Measurements from ENCODE around the gene RASA3.
A peak's percentile ranks its signal among the peaks of the same experiment; 100 is the strongest.
"Not testable (repeated sequence)": the region's sequence is repeated elsewhere in the genome, so short reads cannot be mapped to it uniquely, and the experiment has no call there.

RASA3 gene

DNA sequence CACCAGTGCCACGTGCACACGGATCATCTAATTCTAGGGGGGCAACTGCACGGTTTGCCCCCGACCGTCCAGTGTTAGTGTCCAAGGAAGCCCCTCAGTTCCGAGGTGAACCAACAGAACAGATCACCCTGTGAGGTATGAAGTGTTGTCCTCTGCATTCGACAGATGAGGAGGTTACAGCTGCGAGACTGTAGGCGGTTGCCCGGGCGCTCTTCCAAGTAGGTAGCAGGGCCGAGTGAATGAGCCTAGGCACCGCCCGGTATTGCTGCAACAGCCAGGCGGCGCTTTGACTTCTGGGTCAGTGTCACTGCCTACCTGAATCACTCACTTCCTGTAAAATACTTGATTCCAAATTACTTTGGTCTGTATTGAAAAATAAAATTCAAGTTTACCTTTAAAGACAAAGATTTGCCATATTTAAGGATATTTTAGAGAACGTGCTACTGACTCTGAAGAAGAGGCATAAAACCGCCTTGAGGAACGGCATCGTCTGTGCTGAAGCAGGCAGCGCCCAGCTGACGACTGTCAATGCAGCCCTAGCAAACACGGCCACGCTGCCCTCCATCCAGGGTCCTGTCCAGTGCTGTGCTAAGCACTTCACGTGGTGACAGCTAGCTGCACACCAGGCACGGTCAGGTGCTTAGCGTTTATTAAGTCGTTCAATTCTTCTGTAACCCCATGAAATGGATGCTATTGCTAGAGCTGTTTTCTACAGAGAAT, 19.3 kb upstream of the RASA3 start:
- DNase-seq, result no peak
- no peak overlapping the region for H2AFZ ChIP-seq (ENCODE audit: low read depth, low read length)
- H3K4me2 ChIP-seq (ENCODE audit: insufficient read depth, low read length), result no peak overlapping the region

DNA sequence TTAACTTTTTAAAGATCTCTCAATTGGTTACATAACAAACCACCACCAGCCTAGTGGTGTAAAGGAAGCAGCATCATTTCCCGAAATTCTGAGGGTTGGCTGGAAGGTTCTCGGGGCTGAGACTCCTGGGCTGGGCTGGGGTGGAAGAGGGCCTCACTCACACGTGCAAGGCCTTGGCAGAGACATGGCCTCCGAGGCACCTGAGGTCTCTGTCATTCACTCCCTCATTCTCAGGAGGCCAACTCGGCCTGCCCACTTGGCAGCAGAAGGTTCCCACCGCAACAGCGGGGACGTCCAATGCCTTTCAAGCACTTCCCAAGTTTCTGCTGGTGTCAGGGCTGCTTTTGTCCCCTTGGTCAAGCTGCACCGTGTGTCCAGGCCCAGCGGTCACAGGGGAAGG, 18.6 kb upstream of the RASA3 start:
- H4K20me1 ChIP-seq (ENCODE audit: insufficient read depth, low read length), result no peaks in the 10 kb centered on the region
- no peak overlapping the region for H2AFZ ChIP-seq (ENCODE audit: low read depth, low read length)
- DNase-seq (no peak), ATAC-seq (ENCODE audit: insufficient read depth, low read depth) (no peak)
- H3K27me3 ChIP-seq (ENCODE audit: insufficient read depth, low read length, poor library complexity), result no peaks in the 10 kb centered on the region
- H3K36me3 ChIP-seq (ENCODE audit: insufficient read depth, low read length), result no peaks in the 10 kb centered on the region
- H3K4me2 ChIP-seq (ENCODE audit: insufficient read depth, low read length), result no peak overlapping the region
- no peaks in the 10 kb centered on the region for H3K9me3 ChIP-seq (ENCODE audit: insufficient read depth, low read length, severe bottlenecking)
- no peaks in the 10 kb centered on the region for H3K79me2 ChIP-seq (ENCODE audit: insufficient read depth, low read length)
- H3K4me1 ChIP-seq (ENCODE audit: insufficient read depth, low read length), result peaks cover 52% of the 10 kb centered on the region
- TF ChIP-seq EZH2 (IDR thresholded peaks at IDR 0.05; ENCODE audit: borderline replicate concordance, low read depth, low read length, severe bottlenecking), result no peak
- TF ChIP-seq, protein P1, sequence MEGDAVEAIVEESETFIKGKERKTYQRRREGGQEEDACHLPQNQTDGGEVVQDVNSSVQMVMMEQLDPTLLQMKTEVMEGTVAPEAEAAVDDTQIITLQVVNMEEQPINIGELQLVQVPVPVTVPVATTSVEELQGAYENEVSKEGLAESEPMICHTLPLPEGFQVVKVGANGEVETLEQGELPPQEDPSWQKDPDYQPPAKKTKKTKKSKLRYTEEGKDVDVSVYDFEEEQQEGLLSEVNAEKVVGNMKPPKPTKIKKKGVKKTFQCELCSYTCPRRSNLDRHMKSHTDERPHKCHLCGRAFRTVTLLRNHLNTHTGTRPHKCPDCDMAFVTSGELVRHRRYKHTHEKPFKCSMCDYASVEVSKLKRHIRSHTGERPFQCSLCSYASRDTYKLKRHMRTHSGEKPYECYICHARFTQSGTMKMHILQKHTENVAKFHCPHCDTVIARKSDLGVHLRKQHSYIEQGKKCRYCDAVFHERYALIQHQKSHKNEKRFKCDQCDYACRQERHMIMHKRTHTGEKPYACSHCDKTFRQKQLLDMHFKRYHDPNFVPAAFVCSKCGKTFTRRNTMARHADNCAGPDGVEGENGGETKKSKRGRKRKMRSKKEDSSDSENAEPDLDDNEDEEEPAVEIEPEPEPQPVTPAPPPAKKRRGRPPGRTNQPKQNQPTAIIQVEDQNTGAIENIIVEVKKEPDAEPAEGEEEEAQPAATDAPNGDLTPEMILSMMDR (IDR thresholded peaks at IDR 0.05; ENCODE audit: borderline replicate concordance, extremely low read depth, low read length, poor library complexity, severe bottlenecking), result no peak
- H3K4me3 ChIP-seq (ENCODE audit: low read depth in 1 of 2, low read length in 2 of 2), result no peak overlapping the region
- H3K27ac ChIP-seq (ENCODE audit: low read length), result no peak overlapping the region
- no peak overlapping the region for H3K9ac ChIP-seq (ENCODE audit: low read depth, low read length)

More for the DNA sequence above, 19.3 kb upstream of the RASA3 start:
- Histone ChIP-seq H3K36me3 (ENCODE audit: insufficient read depth, low read length) (no peaks in the 10 kb centered on the region), H3K4me3 (ENCODE audit: low read depth in 1 of 2, low read length in 2 of 2) (no peak overlapping the region), H3K79me2 (ENCODE audit: insufficient read depth, low read length) (no peaks in the 10 kb centered on the region), H3K27me3 (ENCODE audit: insufficient read depth, low read length, poor library complexity) (no peaks in the 10 kb centered on the region), H3K4me1 (ENCODE audit: insufficient read depth, low read length) (peaks cover 45% of the 10 kb centered on the region), H3K9me3 (ENCODE audit: insufficient read depth, low read length, severe bottlenecking) (no peaks in the 10 kb centered on the region), H3K27ac (ENCODE audit: low read length) (no peak overlapping the region), H3K9ac (ENCODE audit: low read depth, low read length) (no peak overlapping the region), H4K20me1 (ENCODE audit: insufficient read depth, low read length) (no peaks in the 10 kb centered on the region)
- TF ChIP-seq, protein P1 (IDR thresholded peaks at IDR 0.05; ENCODE audit: borderline replicate concordance, extremely low read depth, low read length, poor library complexity, severe bottlenecking), result no peak
- no peak for TF ChIP-seq EZH2 (IDR thresholded peaks at IDR 0.05; ENCODE audit: borderline replicate concordance, low read depth, low read length, severe bottlenecking)
- ATAC-seq (ENCODE audit: insufficient read depth, low read depth), result no peak

DNA sequence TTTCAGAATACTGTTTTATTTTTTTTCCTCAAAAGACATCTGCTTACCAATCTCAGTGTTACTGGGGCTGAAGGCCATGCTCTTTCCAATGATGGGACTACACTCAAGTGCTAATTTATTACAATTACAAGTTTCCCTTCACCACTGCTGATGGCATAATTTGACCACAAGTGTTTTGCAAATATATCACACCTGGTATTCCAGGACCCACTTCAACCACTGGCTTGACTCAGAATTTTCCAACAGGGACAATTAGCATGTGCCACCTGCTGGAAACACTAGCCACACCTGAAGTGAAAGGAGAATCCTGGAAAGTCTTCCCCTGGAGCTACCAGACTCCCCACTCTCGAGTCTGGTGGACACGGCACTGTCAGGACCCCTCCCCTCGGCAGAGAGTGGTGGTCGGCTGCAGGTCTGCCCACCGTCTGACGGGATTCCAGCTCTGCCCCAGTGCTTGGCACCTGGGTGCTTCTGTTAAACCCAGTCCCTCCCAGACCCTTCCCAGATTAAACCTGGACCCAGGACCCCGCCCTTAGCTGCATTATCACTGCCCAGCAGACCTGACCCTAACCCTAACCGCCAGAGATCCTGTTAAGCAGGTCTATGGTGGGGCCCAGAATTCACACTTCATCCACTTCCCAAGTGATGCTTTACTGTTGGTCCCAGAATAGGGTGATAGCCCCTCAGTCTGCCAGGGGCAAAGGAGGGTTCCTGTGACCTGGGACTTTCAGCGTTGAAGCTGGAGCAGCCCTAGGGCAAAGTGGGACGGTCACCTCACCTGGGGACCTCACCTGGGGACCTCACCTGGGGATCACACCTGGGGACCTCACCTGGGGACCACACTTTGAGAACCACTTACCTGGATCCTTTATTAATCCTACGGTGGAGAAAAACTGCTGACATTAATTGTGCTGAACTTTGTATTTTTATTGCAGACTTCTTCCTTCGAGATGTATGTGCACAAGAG, 17.6 kb upstream of the RASA3 start:
- no peaks in the 10 kb centered on the region for H3K79me2 ChIP-seq (ENCODE audit: insufficient read depth, low read length)
- H3K36me3 ChIP-seq (ENCODE audit: insufficient read depth, low read length), result no peaks in the 10 kb centered on the region
- H3K27ac ChIP-seq (ENCODE audit: low read length), result peak overlapping the region; percentile 31
- H3K9ac ChIP-seq (ENCODE audit: low read depth, low read length), result no peak overlapping the region
- H3K27me3 ChIP-seq (ENCODE audit: insufficient read depth, low read length, poor library complexity), result no peaks in the 10 kb centered on the region
- H4K20me1 ChIP-seq (ENCODE audit: insufficient read depth, low read length), result no peaks in the 10 kb centered on the region
- ATAC-seq (ENCODE audit: insufficient read depth, low read depth), result no peak
- peaks cover 61% of the 10 kb centered on the region for H3K4me1 ChIP-seq (ENCODE audit: insufficient read depth, low read length)
- no peak overlapping the region for H3K4me2 ChIP-seq (ENCODE audit: insufficient read depth, low read length)
- H3K9me3 ChIP-seq (ENCODE audit: insufficient read depth, low read length, severe bottlenecking), result no peaks in the 10 kb centered on the region
- no peak overlapping the region for H3K4me3 ChIP-seq (ENCODE audit: low read depth in 1 of 2, low read length in 2 of 2)
- H2AFZ ChIP-seq (ENCODE audit: low read depth, low read length), result no peak overlapping the region
- no peak for DNase-seq
- TF ChIP-seq, protein P1 (IDR thresholded peaks at IDR 0.05; ENCODE audit: borderline replicate concordance, extremely low read depth, low read length, poor library complexity, severe bottlenecking), result no peak
- no peak for TF ChIP-seq EZH2 (IDR thresholded peaks at IDR 0.05; ENCODE audit: borderline replicate concordance, low read depth, low read length, severe bottlenecking)

DNA sequence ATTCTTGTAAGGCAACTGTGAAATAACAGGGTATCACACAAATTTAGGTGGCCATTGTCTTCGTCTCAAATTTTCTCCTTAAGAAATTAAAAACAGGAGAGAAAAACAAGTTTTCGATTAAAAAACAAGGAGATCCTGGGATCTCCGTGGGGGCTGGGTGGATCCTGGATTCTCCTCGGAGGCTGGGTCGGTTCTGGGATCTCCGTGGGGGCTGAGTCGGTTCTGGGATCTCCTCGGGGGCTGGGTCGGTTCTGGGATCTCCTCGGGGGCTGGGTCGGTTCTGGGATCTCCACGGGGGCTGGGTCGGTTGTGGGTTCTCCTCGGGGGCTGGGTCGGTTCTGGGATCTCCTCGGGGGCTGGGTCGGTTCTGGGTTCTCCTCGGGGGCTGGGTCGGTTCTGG, 16.5 kb upstream of the RASA3 start:
- H3K36me3 ChIP-seq (ENCODE audit: insufficient read depth, low read length); H4K20me1 ChIP-seq (ENCODE audit: insufficient read depth, low read length); H3K9me3 ChIP-seq (ENCODE audit: insufficient read depth, low read length, severe bottlenecking); ATAC-seq (ENCODE audit: insufficient read depth, low read depth); DNase-seq; H3K79me2 ChIP-seq (ENCODE audit: insufficient read depth, low read length); H3K27me3 ChIP-seq (ENCODE audit: insufficient read depth, low read length, poor library complexity); H2AFZ ChIP-seq (ENCODE audit: low read depth, low read length): not testable (repeated sequence)
- Histone ChIP-seq H3K4me3 (ENCODE audit: low read depth in 1 of 2, low read length in 2 of 2) (0 out of 4 replicates have a peak overlapping the region, but pooled peaks of 1 of the 2 experiments have one; percentile 11), H3K4me2 (ENCODE audit: insufficient read depth, low read length) (peak overlapping the region; percentile 51), H3K4me1 (ENCODE audit: insufficient read depth, low read length) (peaks cover 62% of the 10 kb centered on the region), H3K27ac (ENCODE audit: low read length) (peak overlapping the region; percentile 80), H3K9ac (ENCODE audit: low read depth, low read length) (peak overlapping the region; percentile 40)

Data from DND-41 (cell line).